ENCODE data around the gene SCARF2. TPM values are rescaled to one million over a fixed set of nuclear protein-coding genes. Genes with fewer than 3 reads are reported as not detected.
"Not testable (repeated sequence)": the region's sequence is repeated elsewhere in the genome, so short reads cannot be mapped to it uniquely, and the experiment has no call there.

The SCARF2 gene
- total RNA-seq, 6 experiments from 2014 or later = 65.1 to 92.3 (median 68.9) TPM

- no peak for TF ChIP-seq CTCF (IDR thresholded peaks at IDR 0.05)
- H3K36me3 Mint-ChIP-seq (ENCODE audit: low read depth) = no peaks in the 10 kb centered on the region
These were observed 16.1 kb downstream of the SCARF2 start for GRCh38 chr22:20421507-20421874.

GRCh38 chr22:20420157-20420842, 17.3 kb downstream of the SCARF2 start:
- no peak for TF ChIP-seq CTCF (IDR thresholded peaks at IDR 0.05)
- DNase-seq = no peak
- Mint-ChIP-seq H3K4me1 (ENCODE audit: low read depth) (peaks cover 8% of the 10 kb centered on the region; the same call in 1 of the 2 replicates), H3K4me3 (no peak overlapping the region), H3K27ac (no peak overlapping the region), H3K36me3 (ENCODE audit: low read depth) (no peaks in the 10 kb centered on the region), H3K27me3 (ENCODE audit: insufficient read depth) (peaks cover 2% of the 10 kb centered on the region), H3K9me3 (no peaks in the 10 kb centered on the region)

More at GRCh38 chr22:20421507-20421874, 16.1 kb downstream of the SCARF2 start:
- peaks cover 8% of the 10 kb centered on the region; the same call in 1 of the 2 replicates for H3K4me1 Mint-ChIP-seq (ENCODE audit: low read depth)
- H3K4me3 Mint-ChIP-seq = no peak overlapping the region
- H3K9me3 Mint-ChIP-seq = no peaks in the 10 kb centered on the region
- H3K27ac Mint-ChIP-seq = no peak overlapping the region
- peaks cover 2% of the 10 kb centered on the region for H3K27me3 Mint-ChIP-seq (ENCODE audit: insufficient read depth)
- no peak for DNase-seq

- no peak for DNase-seq
- Mint-ChIP-seq H3K4me1 (ENCODE audit: low read depth) (peaks cover 8% of the 10 kb centered on the region; the same call in 1 of the 2 replicates), H3K27ac (no peak overlapping the region), H3K27me3 (ENCODE audit: insufficient read depth) (peaks cover 2% of the 10 kb centered on the region), H3K4me3 (no peak overlapping the region), H3K9me3 (no peaks in the 10 kb centered on the region), H3K36me3 (ENCODE audit: low read depth) (no peaks in the 10 kb centered on the region)
- no peak for TF ChIP-seq CTCF (IDR thresholded peaks at IDR 0.05)
These were observed 18.0 kb downstream of the SCARF2 start for GRCh38 chr22:20419664-20419951.

GRCh38 chr22:20418211-20418788, 19.3 kb downstream of the SCARF2 start:
- peak; percentile 81 for DNase-seq
- Mint-ChIP-seq H3K27me3 (ENCODE audit: insufficient read depth) (no peaks in the 10 kb centered on the region; the same call in none of the 2 replicates), H3K9me3 (no peaks in the 10 kb centered on the region), H3K36me3 (ENCODE audit: low read depth) (no peaks in the 10 kb centered on the region), H3K4me3 (peak overlapping the region; percentile 80), H3K27ac (peak overlapping the region; percentile 65), H3K4me1 (ENCODE audit: low read depth) (peaks cover 2% of the 10 kb centered on the region; the same call in 1 of the 2 replicates)
- peak; percentile 96 for TF ChIP-seq CTCF (IDR thresholded peaks at IDR 0.05)

GRCh38 chr22:20415699-20416098, 21.9 kb downstream of the SCARF2 start:
- not testable (repeated sequence) for H3K4me3 Mint-ChIP-seq; H3K9me3 Mint-ChIP-seq; DNase-seq; H3K27me3 Mint-ChIP-seq (ENCODE audit: insufficient read depth); H3K4me1 Mint-ChIP-seq (ENCODE audit: low read depth); H3K27ac Mint-ChIP-seq; H3K36me3 Mint-ChIP-seq (ENCODE audit: low read depth)

GRCh38 chr22:20415241-20415640, 22.4 kb downstream of the SCARF2 start:
- not testable (repeated sequence) for H3K4me3 Mint-ChIP-seq; H3K27me3 Mint-ChIP-seq (ENCODE audit: insufficient read depth); H3K27ac Mint-ChIP-seq; H3K9me3 Mint-ChIP-seq; H3K4me1 Mint-ChIP-seq (ENCODE audit: low read depth); DNase-seq; H3K36me3 Mint-ChIP-seq (ENCODE audit: low read depth)
